GM18526 (cell line): Measurements from ENCODE around the gene ZXDC.

Experiments
- POLR2A ChIP-seq: IDR thresholded peaks from 3 replicates; pipeline ENCODE4 v1.6.1; 2011; ENCODE audit not compliant: insufficient read length; ENCODE audit errors: extremely low read depth

ZXDC gene

DNA sequence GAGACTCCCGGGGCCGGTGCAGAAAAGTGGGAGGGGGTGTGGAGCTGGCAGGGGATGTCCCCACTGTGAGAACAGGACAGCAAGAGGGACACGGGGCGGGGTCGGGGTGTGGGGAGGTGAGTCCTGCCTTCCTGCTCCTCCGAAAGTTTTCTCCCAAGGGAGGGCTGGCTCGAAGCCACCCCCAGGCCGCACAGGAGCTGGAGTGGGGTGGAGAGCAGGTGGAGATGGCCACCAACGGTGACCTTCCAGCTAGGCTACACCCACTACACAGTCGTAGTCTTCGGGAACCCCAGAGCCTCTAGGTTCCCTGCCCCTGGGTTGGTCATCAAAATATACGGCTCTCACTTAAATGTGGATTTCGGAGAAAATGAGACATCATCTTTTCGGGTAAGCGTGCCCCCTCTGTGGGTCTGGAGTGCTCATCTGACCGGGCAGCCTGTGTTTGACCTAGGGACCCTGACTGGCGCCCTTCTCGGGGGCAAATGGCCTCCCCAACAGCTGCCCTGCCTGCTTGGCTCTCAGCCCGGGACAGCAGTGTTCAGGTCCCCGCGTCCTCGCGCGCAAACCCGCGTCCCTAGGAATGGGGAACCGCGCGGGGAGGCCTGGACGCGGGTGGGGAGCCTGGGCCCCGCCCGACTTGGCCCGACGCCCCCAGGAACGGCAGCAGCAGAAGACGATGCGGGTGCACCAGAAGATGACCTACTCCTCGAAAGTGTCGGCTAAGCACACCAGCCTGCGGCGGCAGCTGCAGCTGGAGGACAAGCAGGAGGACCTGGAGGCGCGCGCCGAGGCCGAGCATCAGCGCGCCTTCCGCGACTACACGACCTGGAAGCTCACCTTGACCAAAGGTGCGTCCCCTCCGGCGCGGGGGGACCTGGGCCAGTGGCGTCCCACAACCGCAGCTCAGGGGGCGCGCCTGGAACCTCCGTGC lies 59.8 kb downstream of the ZXDC start:
- TF ChIP-seq POLR2A = no peak

DNA sequence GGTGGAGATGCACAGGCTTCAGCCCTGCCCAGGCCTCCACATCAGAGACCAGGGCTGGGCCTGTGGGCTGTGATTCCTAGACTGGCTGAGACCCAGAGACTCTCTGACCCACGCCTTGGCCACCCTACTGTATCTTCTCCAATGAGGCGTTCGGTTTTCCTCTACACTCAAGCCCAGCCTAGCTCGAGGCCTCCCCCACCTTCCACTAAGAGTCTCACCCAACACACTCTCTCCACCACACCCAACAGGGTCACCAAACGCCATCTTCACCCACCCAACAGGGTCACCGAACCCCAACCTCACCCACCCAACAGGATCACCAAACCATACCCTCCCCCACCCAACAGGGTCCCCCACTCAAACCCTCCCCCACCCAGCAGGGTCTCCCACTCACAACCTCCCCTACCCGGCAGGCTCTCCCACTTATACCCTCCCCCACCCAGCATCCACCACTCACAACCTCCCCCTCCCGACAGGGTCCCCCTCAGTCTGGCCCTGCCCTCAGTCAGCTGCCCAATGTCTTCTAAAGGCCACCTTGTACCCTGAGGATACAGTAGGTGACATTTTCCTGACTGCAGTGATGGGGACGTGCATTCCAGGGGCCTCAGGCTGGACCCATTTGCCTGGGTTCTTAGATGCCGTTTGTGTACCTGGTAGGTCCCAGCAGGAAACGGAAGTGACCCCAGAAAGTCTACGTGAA lies 60.6 kb downstream of the ZXDC start:
- TF ChIP-seq POLR2A = no peak

DNA sequence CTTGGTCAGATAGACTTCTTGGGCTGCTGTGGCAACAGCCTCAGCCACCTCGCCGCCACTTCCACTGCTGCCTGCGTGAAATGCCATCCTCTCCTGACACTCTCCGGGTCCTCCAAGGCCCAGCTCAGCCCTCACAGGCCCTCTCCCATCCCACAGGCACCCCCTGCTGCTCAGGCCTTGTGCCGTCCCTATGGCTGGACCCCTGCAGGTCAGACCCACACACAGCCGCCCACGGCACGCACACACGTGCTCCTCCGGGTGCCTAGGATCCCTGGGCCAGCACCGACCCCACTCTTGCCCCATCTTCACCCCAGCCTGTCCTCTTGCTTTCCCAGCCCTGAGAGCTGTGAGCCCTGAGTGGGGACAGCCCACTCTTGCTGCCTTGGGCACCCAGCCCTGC lies 61.3 kb downstream of the ZXDC start:
- TF ChIP-seq POLR2A = no peak

DNA sequence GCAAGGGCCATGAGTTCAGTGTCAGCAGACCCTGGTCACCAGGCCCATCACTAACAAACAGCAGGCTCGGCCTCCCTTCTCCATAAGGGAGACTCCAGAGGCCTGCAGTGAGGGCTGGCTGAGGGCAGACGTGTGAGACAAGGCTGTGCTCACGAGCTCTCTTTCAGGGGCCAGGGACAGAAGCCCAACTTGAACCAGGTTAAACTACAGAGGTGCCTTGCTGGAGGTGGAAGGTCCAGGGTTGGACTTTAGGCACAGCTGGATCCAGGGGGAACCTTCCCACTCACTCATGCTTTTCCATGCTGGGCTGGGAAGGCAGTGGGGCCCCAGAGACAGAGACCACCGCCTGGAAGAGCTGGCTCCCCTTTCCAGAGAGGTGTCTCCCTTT lies 62.0 kb downstream of the ZXDC start:
- TF ChIP-seq POLR2A = no peak

GRCh38 chr3:126412841-126413692 lies 62.6 kb downstream of the ZXDC start:
- TF ChIP-seq POLR2A = no peak

GRCh38 chr3:126408099-126408498 lies 67.6 kb downstream of the ZXDC start:
- no peak for TF ChIP-seq POLR2A

DNA sequence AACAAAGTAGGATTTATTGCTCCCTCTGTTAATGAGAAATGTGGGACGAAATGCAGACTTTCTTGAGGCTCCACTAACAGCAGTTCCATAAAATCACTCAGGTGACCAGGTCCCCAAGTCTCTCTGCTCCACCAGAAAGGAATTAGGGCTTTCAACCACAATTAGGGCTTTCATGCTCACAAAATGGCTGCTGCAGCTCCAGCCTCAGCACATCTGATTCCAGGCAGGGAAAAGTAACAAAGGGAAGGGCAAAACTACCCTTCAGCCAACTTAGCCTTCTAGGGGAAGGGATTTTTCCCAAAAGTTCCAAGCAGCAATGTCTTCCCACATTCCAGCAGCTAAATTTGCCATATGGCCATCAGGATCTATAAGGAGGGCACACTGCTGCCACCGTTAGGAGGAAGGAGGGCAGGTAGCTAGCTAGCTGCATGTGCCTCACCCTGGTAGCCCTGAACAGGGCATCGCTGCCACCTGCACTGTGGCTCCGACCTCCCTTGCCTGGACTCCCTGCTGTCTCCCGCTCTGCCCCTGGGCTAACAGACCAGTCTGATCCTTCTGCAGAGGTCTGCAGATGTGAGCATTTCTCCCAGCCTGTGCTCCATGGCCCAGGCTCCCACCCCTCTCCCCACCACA lies 68.2 kb downstream of the ZXDC start:
- no peak for TF ChIP-seq POLR2A

DNA sequence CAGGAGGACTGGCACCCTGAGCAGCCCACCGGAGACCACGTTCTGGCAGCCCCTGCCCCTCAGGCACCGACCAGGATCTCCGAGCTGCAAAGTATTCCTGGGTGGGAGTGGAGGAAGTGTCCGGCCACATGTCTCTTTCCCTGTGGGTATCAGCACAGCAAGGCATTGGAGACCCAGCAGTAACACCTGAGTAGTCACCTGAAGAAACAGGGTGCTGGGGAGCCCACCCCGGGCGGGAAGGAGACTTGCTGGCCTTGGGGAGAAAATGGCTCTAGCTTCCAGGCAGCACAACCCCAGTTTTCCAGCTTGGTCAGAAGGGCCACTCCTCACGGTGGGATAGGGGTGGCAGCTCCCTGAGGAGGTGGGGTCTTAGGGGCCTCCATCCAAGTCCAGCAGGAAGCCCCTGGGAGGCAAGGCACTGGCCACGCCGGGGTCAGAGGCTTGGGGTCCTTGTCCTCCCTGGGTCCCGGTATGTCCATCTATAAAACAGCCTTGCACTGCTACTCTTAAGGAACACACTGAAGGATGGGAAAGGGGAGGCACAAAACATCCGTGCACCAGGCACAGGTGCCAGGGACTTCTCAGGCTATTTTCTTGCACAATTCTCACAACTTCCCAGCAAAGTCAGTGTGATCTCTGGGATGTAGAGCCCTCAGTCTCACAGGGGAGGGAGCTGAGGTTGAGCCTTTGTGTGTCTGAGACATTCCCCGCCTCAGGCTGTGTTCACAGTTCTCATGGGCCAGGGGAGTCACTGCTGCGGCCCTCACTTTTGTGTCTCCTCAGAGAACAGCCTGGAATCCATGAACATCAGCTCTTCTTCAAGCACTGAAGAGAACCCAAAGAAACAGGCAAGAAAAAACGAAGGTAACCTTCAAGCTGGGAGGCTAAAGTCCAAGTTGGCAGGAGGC lies 69.0 kb downstream of the ZXDC start:
- no peak for TF ChIP-seq POLR2A

- no peak for TF ChIP-seq POLR2A
Measured at GRCh38 chr3:126402666-126403302, 72.9 kb downstream of the ZXDC start.

- TF ChIP-seq POLR2A = no peak
Measured at GRCh38 chr3:126402178-126402577, 73.5 kb downstream of the ZXDC start.

- no peak for TF ChIP-seq POLR2A
Measured at GRCh38 chr3:126401611-126402160, 74.0 kb downstream of the ZXDC start.

- no peak for TF ChIP-seq POLR2A
Measured at GRCh38 chr3:126399756-126400155, 75.9 kb downstream of the ZXDC start.

DNA sequence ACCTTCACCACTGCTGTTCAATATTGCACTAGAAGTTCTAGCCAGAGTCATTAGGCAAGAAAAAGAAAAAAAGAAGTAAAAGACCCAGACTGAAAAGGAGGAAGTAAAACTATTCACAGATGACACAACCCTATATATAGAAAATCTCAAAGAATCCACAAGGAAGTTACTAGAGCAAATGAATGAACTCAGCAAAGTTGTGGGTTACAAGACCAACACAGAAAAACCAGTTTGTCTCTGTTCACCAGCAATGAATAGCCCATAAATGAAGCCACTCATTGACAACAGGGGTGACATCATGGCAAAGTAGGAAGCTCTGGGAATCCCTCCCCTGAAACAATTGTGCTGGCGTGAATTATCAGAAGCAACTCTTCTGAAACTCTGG lies 76.3 kb downstream of the ZXDC start:
- no peak for TF ChIP-seq POLR2A

DNA sequence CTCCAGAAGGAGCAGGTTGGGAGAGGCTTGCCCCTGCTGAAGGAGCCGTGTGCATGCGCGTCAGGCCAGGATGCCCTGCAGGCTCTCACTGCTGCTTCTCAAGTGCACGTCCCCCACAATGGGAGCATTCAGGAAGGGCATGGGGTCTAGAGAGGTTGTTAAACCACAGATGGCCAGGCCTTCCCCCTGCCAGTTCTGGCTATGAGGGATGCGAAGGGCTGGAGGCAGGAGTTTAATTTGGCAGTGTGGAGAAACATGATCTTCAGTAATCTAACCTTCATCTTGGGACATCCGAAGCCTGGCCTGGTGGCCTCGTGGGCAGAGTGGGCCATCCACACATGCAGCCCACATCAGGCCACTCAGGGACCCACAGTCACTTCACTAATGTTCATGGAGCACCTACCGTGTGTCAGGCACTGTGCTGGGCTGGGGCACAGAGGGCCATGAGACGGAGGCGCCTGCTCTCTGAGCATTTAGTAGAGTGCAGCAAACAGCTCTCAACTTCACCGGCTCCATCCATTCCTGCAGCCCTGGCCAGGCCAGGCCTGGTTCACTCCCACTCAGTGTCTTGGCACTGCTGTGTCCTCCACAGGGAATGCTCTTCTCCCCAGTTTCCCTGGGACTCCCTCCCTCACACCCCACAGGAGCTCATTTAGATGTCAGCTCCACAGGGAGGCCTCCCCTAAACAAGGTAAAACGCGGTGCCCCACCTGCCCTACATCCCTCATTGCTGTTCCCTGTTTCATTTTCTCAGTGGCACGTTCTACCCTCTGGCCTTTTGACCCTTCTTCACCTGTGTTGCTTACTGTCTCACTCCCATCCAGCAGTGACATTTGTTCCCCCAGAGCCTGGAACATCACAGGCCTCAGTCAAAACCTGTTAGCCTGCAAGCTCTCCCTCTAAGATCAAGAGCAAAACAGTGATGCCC lies 77.0 kb downstream of the ZXDC start:
- TF ChIP-seq POLR2A = no peak
